NCI-H2171 (cell line): ENCODE data around the gene TBXA2R.

Experiments
- DNase-seq: peaks from one replicate; lab custom pipeline; 2025; lab: John Stamatoyannopoulos, UW

The TBXA2R gene

DNA sequence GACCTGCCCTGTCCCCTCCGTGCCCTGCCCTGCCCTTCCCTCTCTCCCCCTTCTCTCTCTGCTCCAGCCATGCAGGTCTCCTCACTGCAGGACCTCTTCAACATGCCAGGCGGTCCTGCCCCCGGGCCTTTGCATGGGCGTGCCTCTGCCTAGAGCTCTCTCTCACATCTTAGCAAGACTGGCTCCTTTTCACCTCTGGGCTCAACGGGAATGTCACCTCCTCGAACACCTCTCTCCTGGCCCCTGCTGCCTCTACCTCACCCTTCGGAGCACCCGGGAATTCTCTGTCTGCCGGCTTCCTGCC, 54.9 kb downstream of the TBXA2R start:
- no peak for DNase-seq

DNA sequence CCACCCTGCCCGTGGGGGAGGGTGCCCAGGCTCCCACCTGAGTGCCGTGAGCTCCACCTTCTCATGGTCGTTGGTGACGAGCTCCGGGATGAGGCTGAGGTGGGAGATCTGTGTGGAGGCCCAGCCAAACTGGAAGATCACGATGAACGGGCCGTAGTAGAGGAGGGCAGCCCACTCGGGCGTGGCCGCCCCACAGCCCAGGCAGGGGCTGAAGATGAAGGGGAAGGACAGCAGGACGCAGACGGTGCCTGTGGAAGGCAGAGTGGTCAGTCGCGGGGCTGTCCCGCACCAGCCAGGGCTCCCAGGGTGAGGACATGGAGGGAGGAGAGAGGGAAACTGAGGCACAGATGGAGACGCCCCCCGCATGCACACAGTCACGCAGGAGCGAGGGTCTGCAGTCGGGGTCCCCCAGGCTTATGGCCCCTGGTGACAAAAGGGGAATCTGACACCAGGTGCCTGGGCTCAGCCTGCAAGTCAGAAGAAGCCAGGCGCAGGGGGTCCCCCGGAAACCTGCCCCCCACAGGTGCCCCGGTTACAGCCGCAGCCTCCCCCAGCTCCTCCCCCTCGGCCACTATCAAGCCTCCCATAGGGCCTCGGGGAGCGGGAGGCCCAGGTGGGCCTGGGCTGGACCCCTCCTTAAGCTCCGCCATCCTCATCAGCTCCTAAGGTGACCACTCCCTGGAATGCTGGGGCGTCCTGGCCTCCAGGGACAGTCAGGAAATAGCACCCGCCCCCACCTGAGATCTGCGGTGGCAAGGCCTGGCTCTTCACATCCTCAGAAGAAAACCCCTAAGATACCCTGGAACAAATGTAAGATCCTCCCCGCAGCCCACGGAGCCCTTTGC, 55.5 kb downstream of the TBXA2R start:
- no peak for DNase-seq

DNA sequence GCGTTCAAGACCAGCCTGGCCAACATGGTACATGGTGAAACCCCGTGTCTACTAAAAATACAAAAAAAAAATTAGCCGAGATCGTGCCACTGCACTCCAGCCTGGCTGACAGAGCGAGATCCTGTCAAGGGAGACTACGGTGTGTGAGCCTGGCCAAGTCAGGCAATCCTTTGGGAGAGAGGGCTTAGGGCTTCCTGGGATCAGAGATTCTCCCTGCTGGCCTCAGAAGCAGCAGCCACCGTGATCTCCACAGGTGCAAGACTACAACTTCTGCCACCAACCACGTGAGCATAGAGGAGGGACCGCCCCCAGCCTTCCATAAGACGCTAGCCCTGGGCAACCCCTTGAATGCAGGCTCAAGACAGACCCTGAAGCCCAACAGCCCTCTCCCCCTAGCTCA, 56.9 kb downstream of the TBXA2R start:
- DNase-seq: no peak

DNA sequence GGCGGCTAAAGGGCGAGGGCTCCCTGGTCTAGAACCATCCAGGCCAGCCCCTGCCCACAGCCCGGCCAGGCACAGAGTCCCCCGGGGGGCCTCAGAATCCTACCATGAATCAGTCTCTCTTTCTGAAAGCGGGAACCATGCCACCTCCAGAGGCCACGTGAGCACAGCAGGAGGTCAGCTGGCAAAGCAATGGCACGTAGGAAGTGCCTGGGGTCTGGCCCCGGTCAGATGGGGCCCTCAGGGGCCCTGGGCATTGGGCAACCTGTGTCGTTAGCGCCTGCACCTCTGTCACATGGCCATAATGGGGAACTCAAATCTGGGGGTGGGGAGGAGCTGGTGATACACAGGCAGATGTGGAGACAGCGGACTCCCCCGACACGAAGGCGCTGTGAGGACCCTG, 58.1 kb downstream of the TBXA2R start:
- DNase-seq: no peak

DNA sequence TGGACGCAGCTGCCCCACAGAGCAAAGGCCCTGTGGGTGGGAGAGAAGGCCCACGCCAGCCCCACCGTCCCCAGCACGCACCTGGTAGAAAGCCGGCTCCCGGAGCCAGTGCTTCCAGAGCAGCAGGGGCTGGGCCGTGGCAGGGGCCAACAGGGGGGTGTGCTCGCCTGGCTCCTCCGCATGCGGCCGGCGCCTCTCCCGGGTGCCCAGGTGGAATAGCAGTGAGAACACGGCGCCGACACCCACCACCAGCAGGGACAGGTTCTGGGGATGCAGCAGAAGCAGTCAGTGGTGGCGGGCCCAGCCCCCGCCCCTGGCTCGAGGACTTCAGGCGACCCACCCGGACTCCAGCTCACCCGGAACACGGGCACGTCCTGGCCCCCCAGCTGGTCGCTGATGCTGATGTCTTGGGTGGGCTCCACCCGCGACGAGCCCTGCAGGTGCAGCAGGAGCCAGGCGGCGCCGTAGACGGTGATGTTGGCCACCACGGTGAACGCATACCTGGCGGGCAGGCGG, 58.9 kb downstream of the TBXA2R start:
- DNase-seq: no peak

DNA sequence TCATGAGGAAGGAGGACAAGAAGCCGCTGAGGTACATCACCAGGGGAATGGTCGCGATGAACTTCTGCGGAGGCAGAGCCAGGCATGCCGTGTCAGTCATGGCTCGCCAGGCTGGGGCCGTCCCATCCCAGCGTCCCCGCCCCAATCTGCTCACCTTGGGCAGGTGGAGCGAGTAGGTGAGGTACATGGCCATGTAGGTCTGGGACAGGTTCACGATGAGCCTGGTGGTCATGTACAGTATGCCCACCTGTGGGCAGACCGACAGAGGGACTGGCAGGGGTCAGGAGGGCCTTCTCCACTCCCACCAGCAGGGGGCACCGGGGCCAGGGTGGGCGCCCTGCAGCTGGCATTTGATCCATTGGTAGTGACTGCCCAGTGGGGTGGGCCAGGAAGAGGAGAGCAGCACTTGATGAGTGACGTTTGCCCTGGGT, 59.4 kb downstream of the TBXA2R start:
- DNase-seq: no peak

DNA sequence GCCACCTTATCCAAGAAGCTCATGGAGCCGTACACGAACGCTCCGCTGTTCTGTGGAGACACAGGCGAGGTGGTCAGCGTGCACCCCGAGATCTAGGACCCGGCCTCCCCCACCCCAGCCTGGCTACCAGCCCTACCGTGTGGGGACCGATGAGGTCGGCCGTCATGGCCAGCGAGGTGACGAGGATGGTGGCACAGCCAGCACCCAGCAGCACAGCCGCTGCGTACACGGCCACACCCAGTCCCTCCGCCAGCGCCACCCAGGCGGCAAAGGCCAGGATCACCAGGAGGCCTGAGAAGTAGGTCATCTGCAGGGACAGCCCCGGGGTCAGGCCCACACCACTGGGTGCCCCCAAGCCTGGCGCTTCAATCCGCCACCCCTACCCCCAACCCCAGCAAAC, 60.6 kb downstream of the TBXA2R start:
- no peak for DNase-seq

DNA sequence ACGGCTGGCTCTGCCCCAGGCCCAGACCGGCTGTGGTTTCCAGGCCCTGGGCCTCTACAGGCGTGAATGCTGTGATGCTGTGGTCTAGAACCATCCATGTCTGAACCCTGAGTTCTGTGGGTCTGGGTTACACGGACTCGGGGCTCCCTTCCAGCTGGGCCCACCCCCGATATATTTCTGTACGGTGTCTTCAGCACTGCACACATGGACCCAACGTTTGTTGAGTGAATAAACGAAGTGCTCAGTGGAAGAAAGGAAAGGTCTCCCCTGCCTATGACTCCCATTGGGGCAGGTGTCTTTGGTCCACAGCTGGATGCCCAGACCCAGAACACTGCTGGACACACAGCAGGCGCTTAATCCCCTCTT, 61.0 kb downstream of the TBXA2R start:
- no peak for DNase-seq

DNA sequence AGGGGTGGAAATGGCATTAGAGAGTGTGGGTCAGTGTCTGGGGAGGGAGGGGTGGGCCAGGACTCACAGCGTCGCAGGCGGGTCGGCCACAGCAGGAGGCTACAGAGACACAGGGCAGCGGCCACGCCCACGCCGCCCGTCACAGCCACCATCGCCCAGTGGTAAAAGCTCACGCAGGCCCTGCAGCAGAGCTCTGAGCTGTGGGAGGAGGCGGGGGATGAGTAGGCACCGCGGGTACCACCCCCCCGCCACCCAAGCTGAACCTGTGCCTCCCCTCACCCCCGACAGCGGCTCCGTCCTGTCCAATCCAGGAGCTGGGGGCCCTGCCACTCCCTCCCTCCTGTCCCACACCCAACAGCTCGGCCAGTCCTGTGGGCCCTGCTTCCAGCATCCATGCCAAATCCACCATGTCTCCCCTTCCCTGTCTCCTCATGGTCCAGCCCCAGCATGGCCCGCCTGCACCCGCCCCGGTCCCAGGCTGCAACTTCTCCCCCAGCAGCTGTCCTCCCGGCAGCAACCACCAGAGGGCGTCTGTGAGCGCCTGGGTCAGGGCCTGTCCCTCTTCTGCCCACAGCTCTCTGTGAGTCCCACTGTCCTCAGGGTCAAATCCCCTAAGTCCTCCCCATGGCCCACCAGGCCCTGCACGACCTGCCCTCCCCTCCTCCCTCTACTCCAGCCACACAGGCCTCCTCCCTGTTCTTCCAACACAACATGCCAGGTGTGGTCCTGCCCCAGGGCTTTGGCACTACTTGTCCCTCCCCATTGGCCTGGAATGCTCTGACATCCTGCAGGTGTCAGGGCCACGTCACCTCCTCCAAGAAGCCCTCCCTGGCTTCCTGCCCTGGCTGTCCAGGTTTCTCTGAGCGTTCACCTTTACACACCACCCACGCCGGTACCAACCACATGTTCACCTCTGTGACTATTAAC, 61.7 kb downstream of the TBXA2R start:
- DNase-seq: no peak
